Stimulated activated CD8-positive, alpha-beta memory T cell treated with anti-CD3 and anti-CD28 coated beads, Interleukin-2, amount 100 ng/mL, for 48 hours (primary cell): ENCODE data around the gene ANKRD30BL.
"Not testable (repeated sequence)": the region's sequence is repeated elsewhere in the genome, so short reads cannot be mapped to it uniquely, and the experiment has no call there.

Experiments
- DNase-seq, 2 donors: peaks; one replicate each; pipeline ENCODE4 v3.0.0-alpha.2; 2020; ENCODE audit warnings: low read depth in 2 of 2

Gene ANKRD30BL, protein sequence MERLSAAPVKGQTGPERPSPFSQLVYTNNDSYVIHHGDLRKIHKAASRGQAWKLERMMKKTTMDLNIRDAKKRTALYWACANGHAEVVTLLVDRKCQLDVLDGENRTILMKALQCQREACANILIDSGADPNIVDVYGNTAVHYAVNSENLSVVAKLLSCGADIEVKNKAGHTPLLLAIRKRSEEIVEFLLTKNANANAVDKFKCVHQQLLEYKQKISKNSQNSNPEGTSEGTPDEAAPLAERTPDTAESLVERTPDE

GRCh38 chr2:132161161-132162124 lies at the start of gene ANKRD30BL:
Gene ANKRD30BL (minus strand): TSS chr2:132161952. CDS start chr2:132161705, 247 bp downstream.
- not testable (repeated sequence) for DNase-seq

- DNase-seq: not testable (repeated sequence)
Measured at GRCh38 chr2:132202866-132203265, 41.1 kb upstream of the ANKRD30BL start.

- not testable (repeated sequence) for DNase-seq
Measured at GRCh38 chr2:132192854-132193253, 31.1 kb upstream of the ANKRD30BL start.

DNA sequence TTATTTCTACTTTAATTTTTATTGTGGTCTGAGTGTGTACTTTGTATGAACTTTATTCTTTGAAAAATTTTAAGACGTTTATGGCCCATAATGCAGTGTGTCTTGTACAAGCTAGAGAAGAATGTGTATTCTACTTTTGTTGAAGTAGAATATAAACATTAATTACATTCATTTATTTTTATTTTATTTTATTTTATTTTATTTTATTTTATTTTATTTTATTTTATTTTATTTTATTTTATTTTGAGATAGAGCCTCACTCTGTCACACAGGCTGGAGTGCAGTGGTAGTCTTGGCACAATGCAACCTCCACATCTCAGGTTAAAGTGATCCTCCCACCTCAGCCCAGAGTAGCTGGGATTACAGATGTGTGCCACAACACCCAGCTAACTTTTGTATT lies 5.3 kb upstream of the ANKRD30BL start:
- DNase-seq: not testable (repeated sequence)

GRCh38 chr2:132162125-132162660 lies 441 bp upstream of the ANKRD30BL start:
- not testable (repeated sequence) for DNase-seq

DNA sequence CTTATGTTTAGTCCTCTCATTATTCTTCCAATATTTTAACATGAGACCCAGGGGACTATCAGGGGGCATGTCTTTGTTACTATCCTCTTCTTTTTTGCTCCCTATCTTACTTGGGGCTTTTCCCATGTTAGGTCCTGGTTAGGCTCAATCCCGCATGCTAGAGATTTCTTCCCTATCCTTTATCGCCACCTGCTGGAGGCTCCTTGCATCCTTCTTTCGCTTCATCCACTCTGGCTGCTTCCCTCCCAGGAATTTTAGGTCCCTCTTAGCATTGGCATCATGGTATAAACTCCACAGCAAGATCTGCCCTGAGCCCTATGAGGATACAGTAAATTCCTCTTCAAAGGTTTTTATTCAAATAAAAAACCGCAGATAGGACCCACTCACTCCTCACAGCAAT lies 15.0 kb downstream of the ANKRD30BL start:
- peak in 1 of 2 donors; percentile 15 for DNase-seq
